Measurements from ENCODE around the gene GARIN5A. TPM values are rescaled to one million over a fixed set of nuclear protein-coding genes. Genes with fewer than 3 reads are reported as not detected.

Gene GARIN5A
- total RNA-seq, 4 donors from 2014 or later, result 0.53 to 2.0 (median 1.5) TPM

DNA sequence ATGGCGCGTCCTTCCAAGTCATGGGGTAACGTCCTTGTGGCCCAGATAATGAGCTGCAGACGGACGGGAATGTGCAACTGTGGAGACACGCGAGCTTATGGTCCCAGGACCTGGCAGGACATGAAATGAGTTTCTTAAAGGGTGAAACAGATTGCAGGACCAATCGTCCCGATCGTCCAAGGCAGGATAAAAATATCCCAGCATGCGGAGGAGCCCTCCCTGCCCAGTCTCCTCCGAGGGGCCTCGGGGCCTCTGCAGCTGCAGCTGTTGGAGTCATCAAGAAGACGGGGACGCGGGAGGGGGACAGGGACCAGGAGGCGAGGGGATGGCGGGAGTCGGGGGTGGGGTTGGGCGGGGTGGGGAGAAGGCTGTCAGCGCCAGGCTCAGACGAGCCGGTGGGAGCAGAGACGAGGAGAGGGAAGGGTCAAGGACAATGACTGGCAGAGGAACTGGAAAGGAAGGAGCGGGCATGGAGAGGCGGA lies 14.4 kb upstream of the GARIN5A start:
- Histone ChIP-seq H3K27me3 (peaks cover 0 to 49% (median 0%) of the 10 kb centered on the region in 4 donors), H3K4me1 (peaks cover 0 to 3% (median 0%) of the 10 kb centered on the region in 3 donors), H3K9me3 (no peaks in the 10 kb centered on the region), H3K27ac (no peak overlapping the region), H3K36me3 (no peaks in the 10 kb centered on the region), H3K4me3 (no peak overlapping the region)
- intact Hi-C loops (cut with DNase I), result no loop called here
- no peak for TF ChIP-seq POLR2A (IDR thresholded peaks at IDR 0.05)
- TF ChIP-seq, protein P1, sequence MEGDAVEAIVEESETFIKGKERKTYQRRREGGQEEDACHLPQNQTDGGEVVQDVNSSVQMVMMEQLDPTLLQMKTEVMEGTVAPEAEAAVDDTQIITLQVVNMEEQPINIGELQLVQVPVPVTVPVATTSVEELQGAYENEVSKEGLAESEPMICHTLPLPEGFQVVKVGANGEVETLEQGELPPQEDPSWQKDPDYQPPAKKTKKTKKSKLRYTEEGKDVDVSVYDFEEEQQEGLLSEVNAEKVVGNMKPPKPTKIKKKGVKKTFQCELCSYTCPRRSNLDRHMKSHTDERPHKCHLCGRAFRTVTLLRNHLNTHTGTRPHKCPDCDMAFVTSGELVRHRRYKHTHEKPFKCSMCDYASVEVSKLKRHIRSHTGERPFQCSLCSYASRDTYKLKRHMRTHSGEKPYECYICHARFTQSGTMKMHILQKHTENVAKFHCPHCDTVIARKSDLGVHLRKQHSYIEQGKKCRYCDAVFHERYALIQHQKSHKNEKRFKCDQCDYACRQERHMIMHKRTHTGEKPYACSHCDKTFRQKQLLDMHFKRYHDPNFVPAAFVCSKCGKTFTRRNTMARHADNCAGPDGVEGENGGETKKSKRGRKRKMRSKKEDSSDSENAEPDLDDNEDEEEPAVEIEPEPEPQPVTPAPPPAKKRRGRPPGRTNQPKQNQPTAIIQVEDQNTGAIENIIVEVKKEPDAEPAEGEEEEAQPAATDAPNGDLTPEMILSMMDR (IDR thresholded peaks at IDR 0.05), result no peak
- WGBS, 2 donors, result 48 to 56% methylated on average over 22 to 24 of the region's 26 CpGs
- DNase-seq, result no peak

DNA sequence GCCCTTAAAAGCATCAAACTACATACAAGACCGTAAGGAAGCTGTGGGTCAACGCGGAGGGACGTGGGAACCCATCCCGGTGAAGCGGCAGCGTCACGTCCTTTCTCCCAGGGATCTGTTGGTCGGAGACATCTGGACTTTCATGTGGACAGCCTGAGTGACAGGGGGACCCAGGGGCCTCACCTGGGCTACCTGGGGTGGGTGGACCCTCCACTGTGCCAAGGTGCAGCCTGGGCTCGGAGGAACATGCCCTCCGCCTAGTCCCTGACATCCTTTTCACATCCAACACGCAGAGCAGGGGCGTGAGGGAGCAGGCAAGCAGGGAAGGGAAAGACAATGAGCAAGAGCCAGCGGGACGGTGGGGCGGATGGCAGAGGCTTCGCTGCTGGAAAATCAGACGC lies 13.8 kb upstream of the GARIN5A start:
- peaks cover 0 to 3% (median 0%) of the 10 kb centered on the region in 3 donors for H3K4me1 ChIP-seq
- no peak for TF ChIP-seq POLR2A (IDR thresholded peaks at IDR 0.05)
- TF ChIP-seq, protein P1 (IDR thresholded peaks at IDR 0.05), result no peak
- H3K27me3 ChIP-seq, result peaks cover 0 to 49% (median 0%) of the 10 kb centered on the region in 4 donors
- H3K4me3 ChIP-seq, result no peak overlapping the region
- no peak overlapping the region for H3K27ac ChIP-seq
- H3K36me3 ChIP-seq, result no peaks in the 10 kb centered on the region
- H3K9me3 ChIP-seq, result no peaks in the 10 kb centered on the region
- 92% methylated on average over 5 to 8 of the region's 18 CpGs for whole genome bisulfite sequencing, 2 donors
- intact Hi-C loops (cut with DNase I), result no loop called here
- no peak for DNase-seq

DNA sequence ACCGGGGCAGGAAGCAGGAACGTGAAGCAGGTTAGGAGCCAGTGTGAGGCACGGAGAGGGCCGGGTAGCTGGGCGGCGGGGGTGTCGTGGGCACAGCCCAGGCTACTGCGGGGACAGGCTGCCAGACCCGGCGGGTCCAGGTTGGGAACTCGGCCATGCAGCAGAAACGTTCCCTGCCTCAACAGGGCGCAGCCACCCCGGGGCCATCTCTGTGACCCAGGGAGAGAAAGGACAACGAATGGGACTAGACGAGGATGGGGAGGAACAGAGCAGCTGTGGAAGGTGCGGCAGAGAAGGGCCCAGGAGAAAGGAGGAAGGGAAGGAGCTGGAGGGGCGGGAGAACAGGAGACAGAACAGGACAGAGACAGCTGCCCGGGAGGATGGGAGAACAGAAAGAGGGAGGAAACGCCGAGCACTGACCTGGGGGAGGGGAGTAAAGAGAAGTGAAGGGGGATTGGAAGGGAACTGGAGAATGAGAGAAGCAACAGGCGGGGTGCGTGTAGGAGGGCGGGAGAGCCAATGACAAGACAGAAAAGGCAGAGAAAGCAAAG lies 12.9 kb upstream of the GARIN5A start:
- no peak overlapping the region for H3K27ac ChIP-seq
- intact Hi-C loops (cut with DNase I), result no loop called here
- DNase-seq, result no peak
- H3K36me3 ChIP-seq, result peaks cover 0 to 7% (median 0%) of the 10 kb centered on the region in 3 donors
- H3K27me3 ChIP-seq, result peaks cover 0 to 49% (median 0%) of the 10 kb centered on the region in 4 donors
- no peaks in the 10 kb centered on the region for H3K9me3 ChIP-seq
- H3K4me3 ChIP-seq, result no peak overlapping the region
- 42 to 53% methylated on average over 24 of the region's 24 CpGs for WGBS, 2 donors
- TF ChIP-seq POLR2A (IDR thresholded peaks at IDR 0.05), result no peak
- TF ChIP-seq, protein P1 (IDR thresholded peaks at IDR 0.05), result no peak
- peaks cover 0 to 3% (median 0%) of the 10 kb centered on the region in 3 donors for H3K4me1 ChIP-seq

DNA sequence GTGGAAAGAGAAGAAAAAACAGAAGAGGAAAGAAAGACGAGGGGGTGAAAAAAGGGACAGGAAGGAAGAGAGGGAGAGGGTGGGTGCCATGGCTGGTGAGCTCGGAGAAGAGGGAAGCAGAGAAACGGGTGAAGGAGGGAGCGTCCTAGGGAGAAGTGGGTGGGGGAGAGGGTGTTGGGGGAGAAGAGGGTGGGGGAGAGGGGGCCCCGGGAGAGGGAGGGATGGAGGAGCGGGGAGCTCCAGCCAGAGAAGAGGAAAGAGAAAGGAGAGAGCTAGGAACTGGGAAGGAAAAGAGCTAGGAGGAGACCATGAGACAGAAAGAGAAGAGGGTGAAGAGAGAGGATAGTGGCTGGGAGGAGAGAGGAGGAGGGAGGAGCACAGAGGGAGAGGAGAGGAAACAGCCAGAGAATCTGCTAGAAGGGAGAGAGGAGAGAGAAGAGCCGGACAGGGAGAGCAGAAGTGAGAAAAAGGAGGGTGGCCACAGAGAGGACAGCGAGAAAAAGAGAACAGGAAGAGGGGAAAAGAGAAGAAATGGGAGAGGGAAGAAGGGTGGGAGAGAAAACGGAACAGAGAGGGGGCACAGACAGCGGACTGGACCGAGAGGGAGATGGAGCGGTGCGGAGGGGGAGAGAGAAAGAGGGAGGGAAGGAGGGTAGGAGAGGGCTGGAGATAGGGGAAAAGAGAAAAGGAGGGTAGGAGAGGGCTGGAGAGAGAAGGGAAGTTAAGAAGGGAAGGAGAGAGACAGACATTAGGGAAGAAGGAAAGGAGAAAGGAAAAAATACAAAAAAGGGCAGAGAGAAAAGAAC lies 11.9 kb upstream of the GARIN5A start:
- Histone ChIP-seq H3K9me3 (no peaks in the 10 kb centered on the region), H3K27ac (no peak overlapping the region), H3K4me3 (no peak overlapping the region), H3K4me1 (peaks cover 0 to 3% (median 0%) of the 10 kb centered on the region in 3 donors), H3K27me3 (peaks cover 0 to 49% (median 0%) of the 10 kb centered on the region in 4 donors), H3K36me3 (peaks cover 0 to 15% (median 1%) of the 10 kb centered on the region in 3 donors)
- TF ChIP-seq, protein P1 (IDR thresholded peaks at IDR 0.05), result no peak
- TF ChIP-seq POLR2A (IDR thresholded peaks at IDR 0.05), result no peak
- WGBS, 2 donors, result 25 to 26% methylated on average over 13 of the region's 13 CpGs
- intact Hi-C loops (cut with DNase I), result no loop called here
- no peak for DNase-seq
